ENCODE measurements around the gene RASA2.
"Not testable (repeated sequence)": the region's sequence is repeated elsewhere in the genome, so short reads cannot be mapped to it uniquely, and the experiment has no call there.

- TF ChIP-seq POLR2AphosphoS5, CTCF, POLR2A (IDR thresholded peaks at IDR 0.05): not testable (repeated sequence)
Observed at GRCh38 chr3:141478840-141479239, 8.0 kb upstream of the RASA2 start.

Data from breast epithelium (tissue), 3 donors.